ENCODE data around the gene TM2D3.

TM2D3 gene

GRCh38 chr15:101615986-101616848, 36.0 kb downstream of the TM2D3 start:
- Histone ChIP-seq H3K36me3 (ENCODE audit: control insufficient read depth in 2 of 2, insufficient read depth in 2 of 2, low read length in 2 of 2) (no peaks in the 10 kb centered on the region), H3K4me1 (ENCODE audit: control insufficient read depth in 2 of 2, insufficient read depth in 2 of 2, low read length in 2 of 2) (peaks cover 7 to 15% of the 10 kb centered on the region in 2 donors), H3K4me3 (ENCODE audit: low read length in 2 of 2) (no peak overlapping the region), H3K9ac (ENCODE audit: low read depth in 1 of 2, low read length in 2 of 2) (no peak overlapping the region), H3K9me3 (ENCODE audit: control insufficient read depth in 2 of 2, low read length in 2 of 2) (no peaks in the 10 kb centered on the region), H3K27me3 (ENCODE audit: control insufficient read depth in 2 of 2, insufficient read depth in 2 of 2, low read length in 2 of 2) (no peaks in the 10 kb centered on the region), H3K27ac (ENCODE audit: low read depth in 2 of 2, low read length in 2 of 2) (no peak overlapping the region)

GRCh38 chr15:101615414-101615985, 36.7 kb downstream of the TM2D3 start:
- H3K4me1 ChIP-seq (ENCODE audit: control insufficient read depth in 2 of 2, insufficient read depth in 2 of 2, low read length in 2 of 2) = peaks cover 7 to 15% of the 10 kb centered on the region in 2 donors
- no peaks in the 10 kb centered on the region for H3K27me3 ChIP-seq (ENCODE audit: control insufficient read depth in 2 of 2, insufficient read depth in 2 of 2, low read length in 2 of 2)
- no peak overlapping the region for H3K4me3 ChIP-seq (ENCODE audit: low read length in 2 of 2)
- no peaks in the 10 kb centered on the region for H3K9me3 ChIP-seq (ENCODE audit: control insufficient read depth in 2 of 2, low read length in 2 of 2)
- H3K9ac ChIP-seq (ENCODE audit: low read depth in 1 of 2, low read length in 2 of 2) = no peak overlapping the region
- H3K27ac ChIP-seq (ENCODE audit: low read depth in 2 of 2, low read length in 2 of 2) = no peak overlapping the region
- H3K36me3 ChIP-seq (ENCODE audit: control insufficient read depth in 2 of 2, insufficient read depth in 2 of 2, low read length in 2 of 2) = no peaks in the 10 kb centered on the region

- H3K27ac ChIP-seq (ENCODE audit: low read depth in 2 of 2, low read length in 2 of 2) = no peak overlapping the region
- peaks cover 7 to 15% of the 10 kb centered on the region in 2 donors for H3K4me1 ChIP-seq (ENCODE audit: control insufficient read depth in 2 of 2, insufficient read depth in 2 of 2, low read length in 2 of 2)
- H3K36me3 ChIP-seq (ENCODE audit: control insufficient read depth in 2 of 2, insufficient read depth in 2 of 2, low read length in 2 of 2) = no peaks in the 10 kb centered on the region
- H3K27me3 ChIP-seq (ENCODE audit: control insufficient read depth in 2 of 2, insufficient read depth in 2 of 2, low read length in 2 of 2) = no peaks in the 10 kb centered on the region
- no peaks in the 10 kb centered on the region for H3K9me3 ChIP-seq (ENCODE audit: control insufficient read depth in 2 of 2, low read length in 2 of 2)
- no peak overlapping the region for H3K9ac ChIP-seq (ENCODE audit: low read depth in 1 of 2, low read length in 2 of 2)
- no peak overlapping the region for H3K4me3 ChIP-seq (ENCODE audit: low read length in 2 of 2)
Observed at GRCh38 chr15:101614761-101615160, 37.4 kb downstream of the TM2D3 start.

- no peaks in the 10 kb centered on the region for H3K27me3 ChIP-seq (ENCODE audit: control insufficient read depth in 2 of 2, insufficient read depth in 2 of 2, low read length in 2 of 2)
- no peak overlapping the region for H3K9ac ChIP-seq (ENCODE audit: low read depth in 1 of 2, low read length in 2 of 2)
- no peaks in the 10 kb centered on the region for H3K36me3 ChIP-seq (ENCODE audit: control insufficient read depth in 2 of 2, insufficient read depth in 2 of 2, low read length in 2 of 2)
- no peaks in the 10 kb centered on the region for H3K9me3 ChIP-seq (ENCODE audit: control insufficient read depth in 2 of 2, low read length in 2 of 2)
- peaks cover 7 to 15% of the 10 kb centered on the region in 2 donors for H3K4me1 ChIP-seq (ENCODE audit: control insufficient read depth in 2 of 2, insufficient read depth in 2 of 2, low read length in 2 of 2)
- no peak overlapping the region for H3K27ac ChIP-seq (ENCODE audit: low read depth in 2 of 2, low read length in 2 of 2)
- no peak overlapping the region for H3K4me3 ChIP-seq (ENCODE audit: low read length in 2 of 2)
Observed at GRCh38 chr15:101614001-101614585, 38.1 kb downstream of the TM2D3 start.

GRCh38 chr15:101613130-101614000, 38.8 kb downstream of the TM2D3 start:
- Histone ChIP-seq H3K27ac (ENCODE audit: low read depth in 2 of 2, low read length in 2 of 2) (no peak overlapping the region), H3K9ac (ENCODE audit: low read depth in 1 of 2, low read length in 2 of 2) (no peak overlapping the region), H3K9me3 (ENCODE audit: control insufficient read depth in 2 of 2, low read length in 2 of 2) (no peaks in the 10 kb centered on the region), H3K4me3 (ENCODE audit: low read length in 2 of 2) (no peak overlapping the region), H3K4me1 (ENCODE audit: control insufficient read depth in 2 of 2, insufficient read depth in 2 of 2, low read length in 2 of 2) (peaks cover 7 to 15% of the 10 kb centered on the region in 2 donors), H3K27me3 (ENCODE audit: control insufficient read depth in 2 of 2, insufficient read depth in 2 of 2, low read length in 2 of 2) (no peaks in the 10 kb centered on the region), H3K36me3 (ENCODE audit: control insufficient read depth in 2 of 2, insufficient read depth in 2 of 2, low read length in 2 of 2) (no peaks in the 10 kb centered on the region)

GRCh38 chr15:101612676-101613075, 39.5 kb downstream of the TM2D3 start:
- Histone ChIP-seq H3K27ac (ENCODE audit: low read depth in 2 of 2, low read length in 2 of 2) (no peak overlapping the region), H3K9me3 (ENCODE audit: control insufficient read depth in 2 of 2, low read length in 2 of 2) (no peaks in the 10 kb centered on the region), H3K4me3 (ENCODE audit: low read length in 2 of 2) (no peak overlapping the region), H3K27me3 (ENCODE audit: control insufficient read depth in 2 of 2, insufficient read depth in 2 of 2, low read length in 2 of 2) (no peaks in the 10 kb centered on the region), H3K36me3 (ENCODE audit: control insufficient read depth in 2 of 2, insufficient read depth in 2 of 2, low read length in 2 of 2) (no peaks in the 10 kb centered on the region), H3K4me1 (ENCODE audit: control insufficient read depth in 2 of 2, insufficient read depth in 2 of 2, low read length in 2 of 2) (peaks cover 7 to 15% of the 10 kb centered on the region in 2 donors), H3K9ac (ENCODE audit: low read depth in 1 of 2, low read length in 2 of 2) (no peak overlapping the region)

- no peak overlapping the region for H3K9ac ChIP-seq (ENCODE audit: low read depth in 1 of 2, low read length in 2 of 2)
- peaks cover 7 to 15% of the 10 kb centered on the region in 2 donors for H3K4me1 ChIP-seq (ENCODE audit: control insufficient read depth in 2 of 2, insufficient read depth in 2 of 2, low read length in 2 of 2)
- H3K27me3 ChIP-seq (ENCODE audit: control insufficient read depth in 2 of 2, insufficient read depth in 2 of 2, low read length in 2 of 2) = no peaks in the 10 kb centered on the region
- no peaks in the 10 kb centered on the region for H3K9me3 ChIP-seq (ENCODE audit: control insufficient read depth in 2 of 2, low read length in 2 of 2)
- no peak overlapping the region for H3K27ac ChIP-seq (ENCODE audit: low read depth in 2 of 2, low read length in 2 of 2)
- H3K4me3 ChIP-seq (ENCODE audit: low read length in 2 of 2) = no peak overlapping the region
- no peaks in the 10 kb centered on the region for H3K36me3 ChIP-seq (ENCODE audit: control insufficient read depth in 2 of 2, insufficient read depth in 2 of 2, low read length in 2 of 2)
Observed at GRCh38 chr15:101611580-101612299, 40.4 kb downstream of the TM2D3 start.

- Histone ChIP-seq H3K4me3 (ENCODE audit: low read length in 2 of 2) (no peak overlapping the region), H3K9ac (ENCODE audit: low read depth in 1 of 2, low read length in 2 of 2) (no peak overlapping the region), H3K4me1 (ENCODE audit: control insufficient read depth in 2 of 2, insufficient read depth in 2 of 2, low read length in 2 of 2) (peaks cover 7 to 11% of the 10 kb centered on the region in 2 donors), H3K36me3 (ENCODE audit: control insufficient read depth in 2 of 2, insufficient read depth in 2 of 2, low read length in 2 of 2) (no peaks in the 10 kb centered on the region), H3K9me3 (ENCODE audit: control insufficient read depth in 2 of 2, low read length in 2 of 2) (no peaks in the 10 kb centered on the region), H3K27ac (ENCODE audit: low read depth in 2 of 2, low read length in 2 of 2) (no peak overlapping the region), H3K27me3 (ENCODE audit: control insufficient read depth in 2 of 2, insufficient read depth in 2 of 2, low read length in 2 of 2) (no peaks in the 10 kb centered on the region)
Observed at GRCh38 chr15:101611007-101611406, 41.2 kb downstream of the TM2D3 start.

GRCh38 chr15:101610611-101611000, 41.6 kb downstream of the TM2D3 start:
- no peaks in the 10 kb centered on the region for H3K9me3 ChIP-seq (ENCODE audit: control insufficient read depth in 2 of 2, low read length in 2 of 2)
- no peak overlapping the region for H3K27ac ChIP-seq (ENCODE audit: low read depth in 2 of 2, low read length in 2 of 2)
- no peaks in the 10 kb centered on the region for H3K36me3 ChIP-seq (ENCODE audit: control insufficient read depth in 2 of 2, insufficient read depth in 2 of 2, low read length in 2 of 2)
- H3K4me1 ChIP-seq (ENCODE audit: control insufficient read depth in 2 of 2, insufficient read depth in 2 of 2, low read length in 2 of 2) = peaks cover 7 to 9% of the 10 kb centered on the region in 2 donors
- no peak overlapping the region for H3K9ac ChIP-seq (ENCODE audit: low read depth in 1 of 2, low read length in 2 of 2)
- H3K27me3 ChIP-seq (ENCODE audit: control insufficient read depth in 2 of 2, insufficient read depth in 2 of 2, low read length in 2 of 2) = no peaks in the 10 kb centered on the region
- no peak overlapping the region for H3K4me3 ChIP-seq (ENCODE audit: low read length in 2 of 2)

All from mucosa of rectum (tissue), 2 donors.